Cardiac fibroblast (primary cell): ENCODE data around the gene AGTRAP.

Source experiments
- DNase-seq, 2 donors: peaks; one replicate each; pipeline versions ENCODE4 v3.0.0 to v3.0.0-alpha.2; 2010; ENCODE audit warnings: low read depth in 2 of 2
- H3K4me3 ChIP-seq, 2 donors: replicated peaks in 1 of 2; 1 replicate in 1 of 2; 2 replicates in 1 of 2; pipeline ENCODE4 v1.5.1; 2011; ENCODE audit warnings: low read depth in 2 of 2, low read length in 2 of 2, mild to moderate bottlenecking in 2 of 2, moderate library complexity in 1 of 2
- TF ChIP-seq, protein P1 (sequence below): IDR thresholded peaks from one replicate; pipeline ENCODE4 v1.5.1; 2011; ENCODE audit warnings: low read depth, mild to moderate bottlenecking, low read length, inconsistent platforms

Gene AGTRAP

GRCh38 chr1:11765661-11766428, 29.9 kb downstream of the AGTRAP start:
- no peak for DNase-seq
- TF ChIP-seq, protein P1, sequence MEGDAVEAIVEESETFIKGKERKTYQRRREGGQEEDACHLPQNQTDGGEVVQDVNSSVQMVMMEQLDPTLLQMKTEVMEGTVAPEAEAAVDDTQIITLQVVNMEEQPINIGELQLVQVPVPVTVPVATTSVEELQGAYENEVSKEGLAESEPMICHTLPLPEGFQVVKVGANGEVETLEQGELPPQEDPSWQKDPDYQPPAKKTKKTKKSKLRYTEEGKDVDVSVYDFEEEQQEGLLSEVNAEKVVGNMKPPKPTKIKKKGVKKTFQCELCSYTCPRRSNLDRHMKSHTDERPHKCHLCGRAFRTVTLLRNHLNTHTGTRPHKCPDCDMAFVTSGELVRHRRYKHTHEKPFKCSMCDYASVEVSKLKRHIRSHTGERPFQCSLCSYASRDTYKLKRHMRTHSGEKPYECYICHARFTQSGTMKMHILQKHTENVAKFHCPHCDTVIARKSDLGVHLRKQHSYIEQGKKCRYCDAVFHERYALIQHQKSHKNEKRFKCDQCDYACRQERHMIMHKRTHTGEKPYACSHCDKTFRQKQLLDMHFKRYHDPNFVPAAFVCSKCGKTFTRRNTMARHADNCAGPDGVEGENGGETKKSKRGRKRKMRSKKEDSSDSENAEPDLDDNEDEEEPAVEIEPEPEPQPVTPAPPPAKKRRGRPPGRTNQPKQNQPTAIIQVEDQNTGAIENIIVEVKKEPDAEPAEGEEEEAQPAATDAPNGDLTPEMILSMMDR: no peak
- H3K4me3 ChIP-seq: no peak overlapping the region

DNA sequence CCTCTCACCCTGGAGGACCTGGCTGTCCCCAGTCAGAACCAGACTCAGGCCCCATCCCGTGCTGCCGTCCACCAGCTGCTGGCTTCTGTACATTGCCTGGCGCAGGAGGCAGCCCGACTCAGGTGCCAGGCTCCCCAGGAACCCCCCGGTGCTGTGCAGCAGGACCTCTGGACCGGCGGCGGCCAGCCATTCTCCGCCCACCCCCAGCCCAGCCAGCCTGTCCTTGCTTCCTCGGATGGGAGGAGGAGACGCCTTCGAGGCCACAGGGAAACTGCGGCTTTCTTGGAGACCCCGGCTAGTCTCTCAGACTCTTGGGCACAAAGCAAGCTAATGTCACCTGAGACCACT, 30.5 kb downstream of the AGTRAP start:
- H3K4me3 ChIP-seq: no peak overlapping the region
- DNase-seq: no peak
- TF ChIP-seq, protein P1: no peak

GRCh38 chr1:11767922-11768704, 32.2 kb downstream of the AGTRAP start:
- no peak for DNase-seq
- TF ChIP-seq, protein P1: no peak

GRCh38 chr1:11768821-11769220, 32.9 kb downstream of the AGTRAP start:
- TF ChIP-seq, protein P1: no peak
- peak in 1 of 2 donors; percentile 14 for DNase-seq
- H3K4me3 ChIP-seq: no peak overlapping the region

More at GRCh38 chr1:11767922-11768704, 32.2 kb downstream of the AGTRAP start:
- H3K4me3 ChIP-seq: no peak overlapping the region

DNA sequence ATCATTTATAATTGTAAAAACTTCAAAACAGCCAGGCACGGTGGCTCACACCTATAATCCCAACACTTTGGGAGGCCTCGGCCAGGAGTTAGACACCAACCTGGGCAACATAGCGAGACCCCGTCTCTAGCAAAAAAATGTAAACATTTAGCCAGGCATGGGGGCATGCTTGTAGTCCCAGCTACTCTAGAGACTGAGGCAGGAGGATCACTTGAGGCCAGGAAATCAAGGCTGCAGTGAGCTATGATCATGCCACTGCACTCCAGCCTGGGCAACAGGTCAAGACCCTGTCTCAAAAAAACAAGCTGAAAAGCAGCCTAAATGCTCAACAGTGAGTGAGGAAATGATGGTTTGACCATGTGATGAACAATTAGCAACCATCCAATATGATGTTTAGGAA, 33.3 kb downstream of the AGTRAP start:
- DNase-seq: no peak
- no peak overlapping the region for H3K4me3 ChIP-seq
- TF ChIP-seq, protein P1: no peak

GRCh38 chr1:11770011-11770410, 34.1 kb downstream of the AGTRAP start:
- TF ChIP-seq, protein P1: no peak
- no peak overlapping the region for H3K4me3 ChIP-seq
- DNase-seq: no peak
